ENCODE results near the gene ZBTB20.

Gene ZBTB20

GRCh38 chr3:115007966-115008365 is 139.1 kb downstream of the ZBTB20 start:
- H4K91ac ChIP-seq (ENCODE audit: low read length), result no peak overlapping the region
- H3K4me1 ChIP-seq (ENCODE audit: control insufficient read depth, insufficient read depth, low read depth, low read length), result no peaks in the 10 kb centered on the region
- no peak overlapping the region for H3K9ac ChIP-seq (ENCODE audit: low read length)
- no peak for DNase-seq
- no peak overlapping the region for H2AK5ac ChIP-seq (ENCODE audit: low read length, severe bottlenecking)
- no peak overlapping the region for H3K18ac ChIP-seq (ENCODE audit: low read depth in 1 of 2, low read length in 2 of 2)
- no peaks in the 10 kb centered on the region for H3K36me3 ChIP-seq (ENCODE audit: control insufficient read depth in 1 of 2, insufficient read depth in 2 of 2, low read depth in 1 of 2, low read length in 2 of 2)
- H3K9me3 ChIP-seq (ENCODE audit: control insufficient read depth, low read length), result no peaks in the 10 kb centered on the region
- H3K4ac ChIP-seq (ENCODE audit: low read depth in 1 of 2, low read length in 2 of 2), result no peak overlapping the region
- H3K4me3 ChIP-seq (ENCODE audit: insufficient read depth in 1 of 2, low read depth in 1 of 2, low read length in 2 of 2), result no peak overlapping the region
- no peak overlapping the region for H2BK120ac ChIP-seq (ENCODE audit: low read depth, low read length)
- H3K27me3 ChIP-seq (ENCODE audit: control insufficient read depth in 1 of 2, insufficient read depth in 1 of 2, low read length in 2 of 2), result no peaks in the 10 kb centered on the region
- H2BK12ac ChIP-seq (ENCODE audit: low read length in 2 of 2), result no peak overlapping the region
- no peaks in the 10 kb centered on the region for H3K79me1 ChIP-seq (replicated peaks; ENCODE audit: low read length, poor library complexity, severe bottlenecking)
- H3K4me2 ChIP-seq (ENCODE audit: low read length, poor library complexity, severe bottlenecking), result no peak overlapping the region
- H2BK5ac ChIP-seq (ENCODE audit: low read depth, low read length, poor library complexity, severe bottlenecking), result no peak overlapping the region
- H2AFZ ChIP-seq (ENCODE audit: low read depth, low read length), result no peak overlapping the region
- no peak overlapping the region for H4K8ac ChIP-seq (ENCODE audit: low read length)
- no peak overlapping the region for H3K27ac ChIP-seq (ENCODE audit: low read length, poor library complexity, severe bottlenecking)
- whole genome bisulfite sequencing, result 91% methylated on average over 1 of the region's 1 CpG
- no peak overlapping the region for H3K23ac ChIP-seq (ENCODE audit: low read length in 2 of 2)
- no peak overlapping the region for H2BK15ac ChIP-seq (ENCODE audit: low read depth, poor library complexity, severe bottlenecking)
- no peak overlapping the region for H3K14ac ChIP-seq (ENCODE audit: low read length in 2 of 2)

GRCh38 chr3:115004201-115005140 is 142.6 kb downstream of the ZBTB20 start:
- no peak overlapping the region for H2BK15ac ChIP-seq (ENCODE audit: low read depth, poor library complexity, severe bottlenecking)

GRCh38 chr3:114998971-114999579 is 148.0 kb downstream of the ZBTB20 start:
- Histone ChIP-seq H3K14ac (ENCODE audit: low read length in 2 of 2) (no peak overlapping the region), H2AK5ac (ENCODE audit: low read length, severe bottlenecking) (no peak overlapping the region), H4K8ac (ENCODE audit: low read length) (no peak overlapping the region), H3K4ac (ENCODE audit: low read depth in 1 of 2, low read length in 2 of 2) (no peak overlapping the region), H3K4me3 (ENCODE audit: insufficient read depth in 1 of 2, low read depth in 1 of 2, low read length in 2 of 2) (no peak overlapping the region), H3K27me3 (ENCODE audit: control insufficient read depth in 1 of 2, insufficient read depth in 1 of 2, low read length in 2 of 2) (no peaks in the 10 kb centered on the region), H3K4me2 (ENCODE audit: low read length, poor library complexity, severe bottlenecking) (no peak overlapping the region), H3K18ac (ENCODE audit: low read depth in 1 of 2, low read length in 2 of 2) (no peak overlapping the region), H2BK12ac (ENCODE audit: low read length in 2 of 2) (no peak overlapping the region), H3K27ac (ENCODE audit: low read length, poor library complexity, severe bottlenecking) (no peak overlapping the region), H3K23ac (ENCODE audit: low read length in 2 of 2) (no peak overlapping the region), H2AFZ (ENCODE audit: low read depth, low read length) (no peak overlapping the region), H3K36me3 (ENCODE audit: control insufficient read depth in 1 of 2, insufficient read depth in 2 of 2, low read depth in 1 of 2, low read length in 2 of 2) (no peaks in the 10 kb centered on the region), H2BK120ac (ENCODE audit: low read depth, low read length) (no peak overlapping the region), H3K79me1 (replicated peaks; ENCODE audit: low read length, poor library complexity, severe bottlenecking) (no peaks in the 10 kb centered on the region), H3K9me3 (ENCODE audit: control insufficient read depth, low read length) (peaks cover 3% of the 10 kb centered on the region), H3K9ac (ENCODE audit: low read length) (no peak overlapping the region), H3K4me1 (ENCODE audit: control insufficient read depth, insufficient read depth, low read depth, low read length) (no peaks in the 10 kb centered on the region), H2BK15ac (ENCODE audit: low read depth, poor library complexity, severe bottlenecking) (no peak overlapping the region), H4K91ac (ENCODE audit: low read length) (no peak overlapping the region), H2BK5ac (ENCODE audit: low read depth, low read length, poor library complexity, severe bottlenecking) (no peak overlapping the region)
- WGBS, result 92% methylated on average over 1 of the region's 2 CpGs
- no peak for DNase-seq

More at GRCh38 chr3:115004201-115005140, 142.6 kb downstream of the ZBTB20 start:
- Histone ChIP-seq H3K23ac (ENCODE audit: low read length in 2 of 2) (no peak overlapping the region), H3K4me1 (ENCODE audit: control insufficient read depth, insufficient read depth, low read depth, low read length) (no peaks in the 10 kb centered on the region), H3K79me1 (replicated peaks; ENCODE audit: low read length, poor library complexity, severe bottlenecking) (no peaks in the 10 kb centered on the region), H4K91ac (ENCODE audit: low read length) (no peak overlapping the region), H3K4me3 (ENCODE audit: insufficient read depth in 1 of 2, low read depth in 1 of 2, low read length in 2 of 2) (no peak overlapping the region), H3K36me3 (ENCODE audit: control insufficient read depth in 1 of 2, insufficient read depth in 2 of 2, low read depth in 1 of 2, low read length in 2 of 2) (no peaks in the 10 kb centered on the region), H4K8ac (ENCODE audit: low read length) (no peak overlapping the region), H3K4me2 (ENCODE audit: low read length, poor library complexity, severe bottlenecking) (no peak overlapping the region), H2BK120ac (ENCODE audit: low read depth, low read length) (no peak overlapping the region), H3K27me3 (ENCODE audit: control insufficient read depth in 1 of 2, insufficient read depth in 1 of 2, low read length in 2 of 2) (no peaks in the 10 kb centered on the region), H2BK12ac (ENCODE audit: low read length in 2 of 2) (no peak overlapping the region), H2AK5ac (ENCODE audit: low read length, severe bottlenecking) (no peak overlapping the region), H3K27ac (ENCODE audit: low read length, poor library complexity, severe bottlenecking) (no peak overlapping the region), H3K14ac (ENCODE audit: low read length in 2 of 2) (no peak overlapping the region), H2AFZ (ENCODE audit: low read depth, low read length) (no peak overlapping the region), H3K4ac (ENCODE audit: low read depth in 1 of 2, low read length in 2 of 2) (no peak overlapping the region), H3K18ac (ENCODE audit: low read depth in 1 of 2, low read length in 2 of 2) (no peak overlapping the region), H3K9ac (ENCODE audit: low read length) (no peak overlapping the region), H2BK5ac (ENCODE audit: low read depth, low read length, poor library complexity, severe bottlenecking) (no peak overlapping the region), H3K9me3 (ENCODE audit: control insufficient read depth, low read length) (peaks cover 3% of the 10 kb centered on the region)
- WGBS, result no CpG with 5 or more reads among the region's 2 CpGs
- DNase-seq, result no peak

GRCh38 chr3:114994554-114995341 is 152.3 kb downstream of the ZBTB20 start:
- Histone ChIP-seq H3K23ac (ENCODE audit: low read length in 2 of 2) (no peak overlapping the region), H3K4ac (ENCODE audit: low read depth in 1 of 2, low read length in 2 of 2) (no peak overlapping the region), H3K79me1 (replicated peaks; ENCODE audit: low read length, poor library complexity, severe bottlenecking) (no peaks in the 10 kb centered on the region), H4K91ac (ENCODE audit: low read length) (no peak overlapping the region), H3K9me3 (ENCODE audit: control insufficient read depth, low read length) (no peaks in the 10 kb centered on the region), H2AK5ac (ENCODE audit: low read length, severe bottlenecking) (no peak overlapping the region), H3K4me2 (ENCODE audit: low read length, poor library complexity, severe bottlenecking) (no peak overlapping the region), H3K18ac (ENCODE audit: low read depth in 1 of 2, low read length in 2 of 2) (no peak overlapping the region), H2BK120ac (ENCODE audit: low read depth, low read length) (no peak overlapping the region), H3K36me3 (ENCODE audit: control insufficient read depth in 1 of 2, insufficient read depth in 2 of 2, low read depth in 1 of 2, low read length in 2 of 2) (no peaks in the 10 kb centered on the region), H2BK5ac (ENCODE audit: low read depth, low read length, poor library complexity, severe bottlenecking) (no peak overlapping the region), H3K14ac (ENCODE audit: low read length in 2 of 2) (no peak overlapping the region), H3K27ac (ENCODE audit: low read length, poor library complexity, severe bottlenecking) (no peak overlapping the region), H2BK15ac (ENCODE audit: low read depth, poor library complexity, severe bottlenecking) (no peak overlapping the region), H3K4me1 (ENCODE audit: control insufficient read depth, insufficient read depth, low read depth, low read length) (no peaks in the 10 kb centered on the region), H3K27me3 (ENCODE audit: control insufficient read depth in 1 of 2, insufficient read depth in 1 of 2, low read length in 2 of 2) (no peaks in the 10 kb centered on the region), H3K9ac (ENCODE audit: low read length) (no peak overlapping the region), H2BK12ac (ENCODE audit: low read length in 2 of 2) (no peak overlapping the region), H4K8ac (ENCODE audit: low read length) (no peak overlapping the region), H3K4me3 (ENCODE audit: insufficient read depth in 1 of 2, low read depth in 1 of 2, low read length in 2 of 2) (no peak overlapping the region), H2AFZ (ENCODE audit: low read depth, low read length) (no peak overlapping the region)
- no peak for DNase-seq
- WGBS, result 90% methylated on average over 5 of the region's 6 CpGs
